Activated gamma-delta T cell (primary cell): ENCODE results near the gene RFNG.

Experiments
- DNase-seq: peaks from one replicate; lab custom pipeline; 2025; lab: John Stamatoyannopoulos, UW

The RFNG gene

GRCh38 chr17:81999976-82000802 lies 51.4 kb downstream of the RFNG start:
- no peak for DNase-seq

- DNase-seq: no peak
These were observed 52.0 kb downstream of the RFNG start for GRCh38 chr17:81999587-81999975.

GRCh38 chr17:81998691-81999438 lies 52.7 kb downstream of the RFNG start:
- DNase-seq: no peak

- no peak for DNase-seq
These were observed 53.4 kb downstream of the RFNG start for GRCh38 chr17:81998212-81998611.
